Measurements from ENCODE around the gene FBXW10. TPM values are rescaled to one million over a fixed set of nuclear protein-coding genes. Genes with fewer than 3 reads are reported as not detected.
"Not testable (repeated sequence)": the region's sequence is repeated elsewhere in the genome, so short reads cannot be mapped to it uniquely, and the experiment has no call there.

FBXW10 gene, protein sequence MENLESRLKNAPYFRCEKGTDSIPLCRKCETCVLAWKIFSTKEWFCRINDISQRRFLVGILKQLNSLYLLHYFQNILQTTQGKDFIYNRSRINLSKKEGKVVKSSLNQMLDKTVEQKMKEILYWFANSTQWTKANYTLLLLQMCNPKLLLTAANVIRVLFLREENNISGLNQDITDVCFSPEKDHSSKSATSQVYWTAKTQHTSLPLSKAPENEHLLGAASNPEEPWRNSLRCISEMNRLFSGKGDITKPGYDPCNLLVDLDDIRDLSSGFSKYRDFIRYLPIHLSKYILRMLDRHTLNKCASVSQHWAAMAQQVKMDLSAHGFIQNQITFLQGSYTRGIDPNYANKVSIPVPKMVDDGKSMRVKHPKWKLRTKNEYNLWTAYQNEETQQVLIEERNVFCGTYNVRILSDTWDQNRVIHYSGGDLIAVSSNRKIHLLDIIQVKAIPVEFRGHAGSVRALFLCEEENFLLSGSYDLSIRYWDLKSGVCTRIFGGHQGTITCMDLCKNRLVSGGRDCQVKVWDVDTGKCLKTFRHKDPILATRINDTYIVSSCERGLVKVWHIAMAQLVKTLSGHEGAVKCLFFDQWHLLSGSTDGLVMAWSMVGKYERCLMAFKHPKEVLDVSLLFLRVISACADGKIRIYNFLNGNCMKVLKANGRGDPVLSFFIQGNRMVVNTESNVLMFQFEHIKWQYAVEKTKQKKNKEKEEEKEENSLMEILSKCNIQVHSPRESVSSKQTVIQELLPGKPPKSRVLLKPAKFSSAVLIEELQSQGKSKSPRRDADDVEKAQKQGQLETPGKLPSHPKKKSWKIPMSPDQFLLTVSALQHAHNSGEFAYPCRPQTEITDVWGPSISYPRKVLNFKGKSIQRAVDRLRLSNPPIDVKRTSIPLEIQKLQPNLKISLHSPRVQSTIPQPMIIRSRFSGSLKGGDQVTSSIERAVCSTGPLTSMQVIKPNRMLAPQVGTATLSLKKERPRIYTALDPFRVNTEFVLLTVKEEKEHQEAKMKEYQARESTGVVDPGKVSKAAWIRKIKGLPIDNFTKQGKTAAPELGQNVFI
- total RNA-seq: under 1 TPM in 1 of 5 donors, not detected in 4; 0.12 TPM
- not detected for total RNA-seq (2013)
- 0 to 0.31 (median 0) reads per million in 29 experiments for total RNA-seq

DNA sequence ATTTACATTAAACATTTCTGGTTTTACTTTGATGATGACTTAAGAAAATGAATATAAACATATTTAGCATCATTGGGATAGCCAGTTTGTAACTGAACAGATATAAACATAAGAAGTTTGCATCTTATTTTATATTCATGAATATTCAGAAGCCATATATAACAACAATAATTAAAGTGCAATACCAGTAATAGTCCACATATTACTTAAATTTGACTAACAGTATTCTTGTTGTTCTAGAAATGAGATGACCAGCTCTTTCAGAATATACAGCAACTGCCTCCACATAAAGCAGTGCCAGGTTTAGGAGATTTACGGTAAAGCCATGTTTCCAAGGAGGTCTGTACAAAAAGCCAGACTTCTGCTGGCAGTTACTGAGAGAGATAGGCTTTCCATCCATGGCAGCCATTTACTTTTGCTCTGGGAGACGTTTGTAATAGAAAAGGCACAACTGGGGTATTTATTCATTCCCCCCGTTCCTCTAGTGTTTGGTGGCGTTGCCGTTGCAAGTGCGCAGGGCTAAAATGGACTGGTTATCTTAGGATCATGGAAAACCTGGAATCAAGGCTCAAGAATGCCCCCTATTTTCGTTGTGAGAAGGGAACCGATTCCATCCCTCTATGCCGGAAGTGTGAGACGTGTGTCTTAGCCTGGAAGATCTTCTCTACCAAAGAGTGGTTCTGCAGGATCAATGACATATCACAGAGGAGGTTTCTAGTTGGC lies at the start of gene FBXW10:
TSS of gene FBXW10 (plus strand) at position 356 of the 723 bp plus-strand sequence. CDS start at position 547, 191 bp downstream.
- CTCF ChIA-PET; H3K4me3 Mint-ChIP-seq; H3K9me3 Mint-ChIP-seq; H3K27ac ChIP-seq (ENCODE audit: low read length); H3K27me3 Mint-ChIP-seq; H3K27me3 ChIP-seq (replicated peaks in 1 of 2; ENCODE audit: control insufficient read depth in 2 of 2, extremely low read depth in 1 of 2, insufficient read depth in 2 of 2, low read length in 1 of 2); H3K4me1 Mint-ChIP-seq; H3K9me3 ChIP-seq; H3K36me3 ChIP-seq (ENCODE audit: control insufficient read depth in 2 of 2, extremely low read depth in 1 of 2, insufficient read depth in 1 of 2, low read length in 1 of 2); H3K27ac Mint-ChIP-seq; POLR2A ChIA-PET; H3K4me3 ChIP-seq (ENCODE audit: control insufficient read depth in 1 of 2, extremely low read depth in 1 of 2, low read length in 1 of 2); H3K4me1 ChIP-seq (ENCODE audit: control insufficient read depth in 1 of 2, extremely low read depth in 1 of 2, insufficient read depth in 2 of 2, low read length in 2 of 2); H3K36me3 Mint-ChIP-seq; ATAC-seq (replicated peaks in 1 of 4); DNase-seq: not testable (repeated sequence)
- no CpG with 5 or more reads among the region's 10 CpGs for WGBS (ENCODE audit: insufficient coverage)

DNA sequence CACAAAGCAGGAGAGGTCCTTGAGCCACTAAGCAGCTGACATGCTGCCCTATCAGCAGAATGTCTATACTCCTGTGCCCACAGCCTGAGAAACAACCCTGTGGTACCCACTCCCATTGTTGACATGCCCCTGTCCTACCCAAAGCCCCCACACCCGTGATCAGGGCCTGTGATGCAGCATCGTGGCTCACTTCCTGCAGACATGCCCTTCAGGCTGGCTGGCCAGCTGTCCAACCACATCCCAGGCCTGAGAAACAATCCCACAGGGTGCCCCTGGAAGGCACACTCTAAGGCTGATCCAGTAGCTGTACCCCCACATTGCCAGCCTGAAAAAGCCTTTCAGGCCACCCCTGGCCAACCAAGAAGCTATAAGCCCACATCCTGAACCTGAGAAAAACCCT lies 48.7 kb upstream of the FBXW10 start:
- H3K36me3 Mint-ChIP-seq; ATAC-seq (replicated peaks in 1 of 4); H3K4me1 ChIP-seq (ENCODE audit: control insufficient read depth in 1 of 2, extremely low read depth in 1 of 2, insufficient read depth in 2 of 2, low read length in 2 of 2); H3K27ac ChIP-seq (ENCODE audit: low read length); H3K9me3 Mint-ChIP-seq; H3K36me3 ChIP-seq (ENCODE audit: control insufficient read depth in 2 of 2, extremely low read depth in 1 of 2, insufficient read depth in 1 of 2, low read length in 1 of 2); H3K4me3 ChIP-seq (ENCODE audit: control insufficient read depth in 1 of 2, extremely low read depth in 1 of 2, low read length in 1 of 2); DNase-seq; H3K4me3 Mint-ChIP-seq; H3K27me3 Mint-ChIP-seq; H3K27ac Mint-ChIP-seq; H3K9me3 ChIP-seq; CTCF ChIA-PET; POLR2A ChIA-PET; H3K27me3 ChIP-seq (replicated peaks in 1 of 2; ENCODE audit: control insufficient read depth in 2 of 2, extremely low read depth in 1 of 2, insufficient read depth in 2 of 2, low read length in 1 of 2): not testable (repeated sequence)
- peaks cover 12 to 14% (median 13%) of the 10 kb centered on the region in 3 donors for H3K4me1 Mint-ChIP-seq
- 10% methylated on average over 2 of the region's 2 CpGs for WGBS (ENCODE audit: insufficient coverage)

DNA sequence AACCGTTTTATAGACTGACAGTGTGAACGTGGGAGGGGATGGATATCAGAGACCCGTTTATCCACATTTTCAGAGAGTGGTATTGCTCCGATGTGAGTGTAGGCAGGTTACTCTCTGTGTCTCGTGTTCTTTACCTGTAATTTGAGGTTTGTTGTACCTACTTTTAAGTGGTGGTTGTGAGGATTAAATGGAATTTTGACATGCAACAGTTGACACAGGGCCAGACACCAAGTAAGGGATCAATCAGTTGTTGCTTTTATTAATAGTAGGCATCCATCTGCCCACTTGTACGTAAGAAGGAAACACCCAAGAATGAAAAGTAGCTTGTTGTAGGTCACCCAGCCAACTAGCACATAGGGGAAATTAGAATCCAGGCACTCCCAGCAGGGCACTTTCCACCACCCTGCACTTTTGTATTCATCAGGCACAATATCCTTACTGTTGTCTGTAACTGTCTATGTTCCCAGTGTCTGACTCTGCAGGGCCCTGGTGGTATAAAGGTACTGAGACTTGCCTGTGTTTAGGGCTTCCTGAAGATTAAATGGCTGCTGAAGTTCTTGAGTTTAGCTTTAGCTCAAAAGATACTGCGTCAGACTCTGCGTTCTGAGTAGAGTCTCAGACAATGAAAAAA lies 45.3 kb upstream of the FBXW10 start:
- 67% methylated on average over 3 of the region's 8 CpGs for WGBS (ENCODE audit: insufficient coverage)
- H3K9me3 ChIP-seq; ATAC-seq (replicated peaks in 1 of 4); H3K36me3 Mint-ChIP-seq; H3K27ac ChIP-seq (ENCODE audit: low read length); POLR2A ChIA-PET; DNase-seq; H3K4me1 ChIP-seq (ENCODE audit: control insufficient read depth in 1 of 2, extremely low read depth in 1 of 2, insufficient read depth in 2 of 2, low read length in 2 of 2); H3K27me3 ChIP-seq (replicated peaks in 1 of 2; ENCODE audit: control insufficient read depth in 2 of 2, extremely low read depth in 1 of 2, insufficient read depth in 2 of 2, low read length in 1 of 2); H3K36me3 ChIP-seq (ENCODE audit: control insufficient read depth in 2 of 2, extremely low read depth in 1 of 2, insufficient read depth in 1 of 2, low read length in 1 of 2); H3K9me3 Mint-ChIP-seq; H3K27me3 Mint-ChIP-seq: not testable (repeated sequence)
- Mint-ChIP-seq H3K4me1 (peaks cover 12 to 14% (median 13%) of the 10 kb centered on the region in 3 donors), H3K4me3 (peak overlapping the region; percentile 90 to 92 (median 91)), H3K27ac (peak overlapping the region; percentile 76 to 86)
- H3K4me3 ChIP-seq (ENCODE audit: control insufficient read depth in 1 of 2, extremely low read depth in 1 of 2, low read length in 1 of 2): peak overlapping the region; percentile 59 to 62
- CTCF ChIA-PET: interaction anchor here in 1 of 2 donors (1.0 kb wide), 1 partner anchor 159 kb away, joined by 6 read pairs; the partner anchor contains the start of gene PRPSAP2

DNA sequence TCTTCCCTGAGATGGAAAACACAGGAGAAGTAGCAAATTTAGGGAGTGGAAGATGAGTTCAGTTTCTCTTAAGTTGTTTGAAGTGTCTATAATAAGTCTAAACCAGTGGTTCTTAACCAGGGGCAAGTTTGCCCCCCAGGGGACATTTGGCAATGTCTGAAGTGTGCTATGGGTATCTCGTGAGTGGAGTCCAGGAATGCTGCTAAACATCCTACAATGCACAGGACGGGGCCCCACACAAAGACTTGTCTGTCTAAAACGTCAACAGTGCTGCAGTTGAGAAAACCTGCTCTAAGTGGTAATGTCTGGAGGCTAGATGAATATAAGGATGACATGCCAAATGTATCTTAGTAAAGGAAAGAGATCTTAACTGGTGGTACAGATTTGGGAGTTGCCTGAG lies 37.9 kb upstream of the FBXW10 start:
- H3K36me3 Mint-ChIP-seq; CTCF ChIA-PET; H3K27me3 ChIP-seq (replicated peaks in 1 of 2; ENCODE audit: control insufficient read depth in 2 of 2, extremely low read depth in 1 of 2, insufficient read depth in 2 of 2, low read length in 1 of 2); H3K9me3 ChIP-seq; H3K9me3 Mint-ChIP-seq; H3K4me3 ChIP-seq (ENCODE audit: control insufficient read depth in 1 of 2, extremely low read depth in 1 of 2, low read length in 1 of 2); H3K4me3 Mint-ChIP-seq; H3K4me1 Mint-ChIP-seq; DNase-seq; H3K4me1 ChIP-seq (ENCODE audit: control insufficient read depth in 1 of 2, extremely low read depth in 1 of 2, insufficient read depth in 2 of 2, low read length in 2 of 2); H3K27ac Mint-ChIP-seq; POLR2A ChIA-PET; H3K27me3 Mint-ChIP-seq; H3K27ac ChIP-seq (ENCODE audit: low read length); ATAC-seq (replicated peaks in 1 of 4); H3K36me3 ChIP-seq (ENCODE audit: control insufficient read depth in 2 of 2, extremely low read depth in 1 of 2, insufficient read depth in 1 of 2, low read length in 1 of 2): not testable (repeated sequence)
- WGBS (ENCODE audit: insufficient coverage): no CpG with 5 or more reads among the region's 3 CpGs

DNA sequence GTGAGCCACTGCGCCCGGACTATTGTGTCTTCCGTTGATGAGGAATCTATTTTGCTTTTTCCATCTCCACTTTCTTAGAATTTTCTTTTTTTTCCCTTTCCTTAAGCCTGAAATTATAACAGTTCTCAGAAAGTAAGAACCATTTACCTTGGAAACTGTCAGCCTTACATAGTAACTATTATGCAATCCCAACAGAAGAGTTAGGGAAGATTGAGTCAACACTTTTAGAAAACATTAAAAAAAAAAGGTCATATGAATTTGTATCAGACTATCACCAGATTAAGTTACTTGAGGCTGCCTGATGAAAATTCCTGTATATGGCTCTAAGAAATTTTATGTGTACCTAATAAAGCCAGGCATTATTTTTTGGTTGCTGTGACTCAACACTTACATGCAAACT lies 35.6 kb upstream of the FBXW10 start:
- H3K4me3 ChIP-seq (ENCODE audit: control insufficient read depth in 1 of 2, extremely low read depth in 1 of 2, low read length in 1 of 2); H3K36me3 Mint-ChIP-seq; H3K36me3 ChIP-seq (ENCODE audit: control insufficient read depth in 2 of 2, extremely low read depth in 1 of 2, insufficient read depth in 1 of 2, low read length in 1 of 2); CTCF ChIA-PET; H3K27me3 ChIP-seq (replicated peaks in 1 of 2; ENCODE audit: control insufficient read depth in 2 of 2, extremely low read depth in 1 of 2, insufficient read depth in 2 of 2, low read length in 1 of 2); H3K9me3 Mint-ChIP-seq; H3K27ac ChIP-seq (ENCODE audit: low read length); DNase-seq; POLR2A ChIA-PET; H3K4me1 Mint-ChIP-seq; H3K4me3 Mint-ChIP-seq; H3K4me1 ChIP-seq (ENCODE audit: control insufficient read depth in 1 of 2, extremely low read depth in 1 of 2, insufficient read depth in 2 of 2, low read length in 2 of 2); H3K27ac Mint-ChIP-seq; H3K9me3 ChIP-seq; H3K27me3 Mint-ChIP-seq; ATAC-seq (replicated peaks in 1 of 4): not testable (repeated sequence)
- WGBS (ENCODE audit: insufficient coverage): 90% methylated on average over 2 of the region's 3 CpGs
